Astrocyte (in vitro differentiated cells and primary cell): Measurements from ENCODE around the gene HECW1. TPM values are rescaled to one million over a fixed set of nuclear protein-coding genes. Genes with fewer than 3 reads are reported as not detected.

Source experiments
- DNase-seq: peaks from one replicate; pipeline ENCODE4 v3.0.0-alpha.2; 2010; ENCODE audit warnings: low read depth
- FAIRE-seq: peaks from 2 replicates; lab custom pipeline; 2011; peaks lifted over from hg19 to GRCh38; lab: Jason Lieb, UNC
- H2AFZ ChIP-seq: 2 replicates; pipeline ENCODE4 v1.6.0; 2012; ENCODE audit warnings: low read depth, low read length, inconsistent platforms
- H3K27ac ChIP-seq: 2 replicates; pipeline ENCODE4 v1.5.1; 2011; ENCODE audit warnings: low read depth, low read length, inconsistent platforms
- H3K27me3 ChIP-seq: 2 replicates; pipeline ENCODE4 v1.6.0; 2011; ENCODE audit warnings: low read length, inconsistent platforms; ENCODE audit not compliant: insufficient read depth
- H3K36me3 ChIP-seq: 2 replicates; pipeline ENCODE4 v1.5.1; 2011; ENCODE audit warnings: low read length, inconsistent platforms; ENCODE audit not compliant: insufficient read depth
- H3K4me1 ChIP-seq: 2 replicates; pipeline ENCODE4 v1.5.1; 2011; ENCODE audit warnings: low read length, inconsistent platforms; ENCODE audit not compliant: insufficient read depth
- H3K4me2 ChIP-seq: 2 replicates; pipeline ENCODE4 v1.6.0; 2012; ENCODE audit warnings: low read length, inconsistent platforms
- H3K4me3 ChIP-seq: 2 replicates; pipeline ENCODE4 v1.5.1; 2011; ENCODE audit warnings: low read depth, mild to moderate bottlenecking, low read length, inconsistent platforms; ENCODE audit not compliant: insufficient read depth
- H3K79me2 ChIP-seq: 2 replicates; pipeline ENCODE4 v1.6.0; 2012; ENCODE audit warnings: mild to moderate bottlenecking, low read length, inconsistent platforms; ENCODE audit not compliant: insufficient read depth
- H3K9ac ChIP-seq: 2 replicates; pipeline ENCODE4 v1.6.0; 2012; ENCODE audit warnings: mild to moderate bottlenecking, low read length, inconsistent platforms
- H3K9me3 ChIP-seq: 2 replicates; pipeline ENCODE4 v1.5.1; 2012; ENCODE audit warnings: low read depth, mild to moderate bottlenecking, low read length, inconsistent platforms; ENCODE audit not compliant: insufficient read depth
- H4K20me1 ChIP-seq: 2 replicates; pipeline ENCODE4 v1.6.0; 2012; ENCODE audit warnings: low read length, inconsistent platforms; ENCODE audit not compliant: insufficient read depth
- H3K27ac Mint-ChIP-seq: one replicate; pipeline ENCODE4 v1.8.0; 2021; ENCODE audit warnings: mild to moderate bottlenecking, mixed read lengths; ENCODE audit not compliant: unreplicated experiment
- H3K27me3 Mint-ChIP-seq: one replicate; pipeline ENCODE4 v1.8.0; 2021; ENCODE audit warnings: low read depth, mixed read lengths; ENCODE audit not compliant: unreplicated experiment
- H3K36me3 Mint-ChIP-seq: one replicate; pipeline ENCODE4 v1.8.0; 2021; ENCODE audit warnings: low read depth, mixed read lengths; ENCODE audit not compliant: unreplicated experiment
- H3K4me1 Mint-ChIP-seq: one replicate; pipeline ENCODE4 v1.8.0; 2021; ENCODE audit warnings: low read depth, mixed read lengths; ENCODE audit not compliant: unreplicated experiment
- H3K4me3 Mint-ChIP-seq: one replicate; pipeline ENCODE4 v1.8.0; 2021; ENCODE audit warnings: mild to moderate bottlenecking, moderate library complexity, mixed read lengths; ENCODE audit not compliant: unreplicated experiment
- H3K9me3 Mint-ChIP-seq: one replicate; pipeline ENCODE4 v1.8.0; 2021; ENCODE audit warnings: mild to moderate bottlenecking, mixed read lengths; ENCODE audit not compliant: unreplicated experiment
- CTCF ChIP-seq: IDR thresholded peaks from 2 replicates; pipeline ENCODE4 v1.5.1; 2011; ENCODE audit warnings: low read depth, mild to moderate bottlenecking, inconsistent platforms, low read length, moderate library complexity; ENCODE audit not compliant: insufficient read depth
- EZH2 ChIP-seq: IDR thresholded peaks from 2 replicates; pipeline ENCODE4 v1.6.1; 2012; ENCODE audit warnings: mild to moderate bottlenecking, low read length, inconsistent platforms; ENCODE audit not compliant: insufficient read depth
- total RNA-seq: library from RNA; stranded (reverse); gene quantifications from 2 replicates; pipeline ENCODE4 v1.2.1, GENCODE V29; 2021

The HECW1 gene
- total RNA-seq, 1 donor from 2014 or later = 3.3 TPM

- Histone ChIP-seq H3K4me1 (peaks cover 3% of the 10 kb centered on the region), H3K27ac (no peak overlapping the region), H3K9me3 (no peaks in the 10 kb centered on the region), H3K79me2 (no peaks in the 10 kb centered on the region), H3K36me3 (no peaks in the 10 kb centered on the region), H3K4me3 (no peak overlapping the region), H3K4me2 (no peak overlapping the region), H4K20me1 (no peaks in the 10 kb centered on the region), H2AFZ (peak overlapping the region; percentile 48), H3K9ac (no peak overlapping the region), H3K27me3 (peaks cover 3% of the 10 kb centered on the region)
- H3K4me3 Mint-ChIP-seq = no peak overlapping the region
- peak overlapping the region; percentile 63 for H3K27ac Mint-ChIP-seq
- H3K4me1 Mint-ChIP-seq = peaks cover 7% of the 10 kb centered on the region
- H3K36me3 Mint-ChIP-seq = no peaks in the 10 kb centered on the region
- H3K27me3 Mint-ChIP-seq = no peaks in the 10 kb centered on the region
- peaks cover 5% of the 10 kb centered on the region for H3K9me3 Mint-ChIP-seq
- TF ChIP-seq EZH2 = no peak
- no peak for TF ChIP-seq CTCF
- FAIRE-seq (no peak), DNase-seq (peak; percentile 44)
Observed at GRCh38 chr7:43077732-43078391, 34.6 kb upstream of the HECW1 start.

- Mint-ChIP-seq H3K9me3 (peaks cover 1% of the 10 kb centered on the region), H3K27ac (no peak overlapping the region), H3K27me3 (no peaks in the 10 kb centered on the region), H3K4me1 (peaks cover 14% of the 10 kb centered on the region), H3K4me3 (no peak overlapping the region), H3K36me3 (no peaks in the 10 kb centered on the region)
- DNase-seq (no peak), FAIRE-seq (no peak)
- Histone ChIP-seq H3K9ac (no peak overlapping the region), H3K9me3 (no peaks in the 10 kb centered on the region), H3K27ac (no peak overlapping the region), H4K20me1 (no peaks in the 10 kb centered on the region), H2AFZ (no peak overlapping the region), H3K79me2 (no peaks in the 10 kb centered on the region), H3K36me3 (no peaks in the 10 kb centered on the region), H3K4me1 (peaks cover 3% of the 10 kb centered on the region), H3K27me3 (no peaks in the 10 kb centered on the region), H3K4me2 (no peak overlapping the region), H3K4me3 (no peak overlapping the region)
- no peak for TF ChIP-seq CTCF
- no peak for TF ChIP-seq EZH2
Observed at GRCh38 chr7:43078794-43079193, 33.7 kb upstream of the HECW1 start.

GRCh38 chr7:43081603-43082002 is 30.8 kb upstream of the HECW1 start:
- FAIRE-seq (no peak), DNase-seq (no peak)
- H3K36me3 Mint-ChIP-seq = no peaks in the 10 kb centered on the region
- Histone ChIP-seq H4K20me1 (no peaks in the 10 kb centered on the region), H3K27me3 (no peaks in the 10 kb centered on the region), H3K4me1 (peaks cover 3% of the 10 kb centered on the region), H3K9ac (no peak overlapping the region), H3K36me3 (no peaks in the 10 kb centered on the region), H3K4me2 (no peak overlapping the region), H3K79me2 (no peaks in the 10 kb centered on the region), H3K27ac (no peak overlapping the region), H3K9me3 (no peaks in the 10 kb centered on the region), H2AFZ (no peak overlapping the region), H3K4me3 (no peak overlapping the region)
- no peaks in the 10 kb centered on the region for H3K9me3 Mint-ChIP-seq
- no peaks in the 10 kb centered on the region for H3K27me3 Mint-ChIP-seq
- no peak overlapping the region for H3K27ac Mint-ChIP-seq
- H3K4me3 Mint-ChIP-seq = no peak overlapping the region
- peaks cover 15% of the 10 kb centered on the region for H3K4me1 Mint-ChIP-seq
- TF ChIP-seq EZH2 (no peak), CTCF (no peak)
